Neuronal stem cell (in vitro differentiated cells): Measurements from ENCODE around the gene MAP3K5. TPM values are rescaled to one million over a fixed set of nuclear protein-coding genes. Genes with fewer than 3 reads are reported as not detected.

Source experiments
- small RNA-seq: library from polyadenylated mRNA; stranded (forward); fragments of <200 nt; extraction: miRNeasy Mini kit (QIAGEN cat#:217004); gene quantifications from one replicate; pipeline ENCODE3, GENCODE V24; 2013; ENCODE audit not compliant: insufficient read depth

MAP3K5 gene

Small RNA genes within 50 kb of the gene (small RNA-seq; reads per million reads assigned to genes)
- not detected for gene RNA5SP219
